ENCODE data around the gene TCF12. TPM values are rescaled to one million over a fixed set of nuclear protein-coding genes. Genes with fewer than 3 reads are reported as not detected.

TCF12 gene
- total RNA-seq, 1 experiment from 2014 or later, result 102 TPM

DNA sequence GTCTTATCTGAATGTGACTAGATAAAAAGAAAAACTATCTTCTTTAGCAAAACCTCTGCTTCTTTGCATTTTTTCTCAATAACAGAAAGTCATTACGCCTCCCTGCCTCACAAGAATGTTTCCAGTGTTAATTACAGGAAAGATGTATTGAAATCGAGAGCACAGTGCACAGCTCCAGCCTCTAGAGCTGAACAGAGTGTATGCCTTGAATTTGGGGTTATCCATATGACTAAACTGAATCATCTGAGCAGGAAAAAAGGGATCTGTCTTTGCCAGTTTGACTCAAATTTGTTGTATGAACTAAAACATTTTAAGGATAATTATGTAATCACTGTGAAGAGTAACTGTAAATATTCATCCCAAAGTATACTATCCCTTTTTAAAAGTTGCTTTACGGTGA, 308.7 kb downstream of the TCF12 start:
- POLR2A ChIA-PET, result no interaction called here
- TF ChIP-seq REST (IDR thresholded peaks at IDR 0.05; ENCODE audit: insufficient read depth in 1 of 2, low read depth in 2 of 2, low read length in 1 of 2) (no peak), CTCF (IDR thresholded peaks at IDR 0.05) (no peak), TCF7L2 (IDR thresholded peaks at IDR 0.05; ENCODE audit: low read depth, low read length) (no peak), POLR2AphosphoS5 (IDR thresholded peaks at IDR 0.05; ENCODE audit: low read depth, low read length) (no peak), SIN3A (IDR thresholded peaks at IDR 0.05; ENCODE audit: borderline replicate concordance, insufficient read depth, low read depth, low read length) (no peak)
- ATAC-seq (no peak), DNase-seq (ENCODE audit: low read depth, low spot score) (no peak)
- no TSS peak for BruUV-seq (replicated peaks)
- intact Hi-C loops (cut with micrococcal nuclease; ENCODE audit: unreplicated experiment), result no loop called here
- Histone ChIP-seq H3K4me1 (ENCODE audit: control insufficient read depth, insufficient read depth, low read length) (no peaks in the 10 kb centered on the region; the same call in 1 of the 2 replicates), H3K4me3 (ENCODE audit: low read depth in 2 of 2, low read length in 2 of 2) (no peak overlapping the region), H3K27me3 (ENCODE audit: control insufficient read depth, insufficient read depth, low read length) (no peaks in the 10 kb centered on the region), H3K9me3 (ENCODE audit: control insufficient read depth, insufficient read depth, low read depth, low read length) (no peaks in the 10 kb centered on the region), H3K27ac (ENCODE audit: low read length) (no peak overlapping the region), H3K36me3 (ENCODE audit: control insufficient read depth, insufficient read depth, low read length) (no peaks in the 10 kb centered on the region; the same call in 1 of the 2 replicates)
- CTCF ChIA-PET, result no interaction called here
- in situ Hi-C loops (cut with HindIII; ENCODE audit: low pct_unique_long_range_greater_than_20kb, low sequenced_read_pairs), result no loop called here

DNA sequence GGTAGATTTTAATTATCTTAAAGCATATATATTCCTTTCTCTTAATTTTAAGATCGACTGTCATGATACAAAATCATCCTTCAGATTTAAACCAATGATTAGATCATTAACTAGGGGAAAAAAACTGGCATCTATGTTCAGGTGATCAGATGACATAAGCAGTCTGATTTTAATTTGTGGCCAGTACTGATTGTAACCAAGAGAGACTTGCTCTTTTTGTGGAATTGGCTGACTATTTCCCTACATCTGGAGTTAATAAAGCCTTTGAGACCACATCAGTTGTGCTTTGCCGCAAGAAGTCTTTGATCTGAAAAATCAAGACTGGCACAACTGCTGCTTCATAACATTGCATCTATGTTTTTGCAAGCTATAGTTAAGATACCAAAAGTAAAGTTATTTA, 309.5 kb downstream of the TCF12 start:
- no peak for ATAC-seq
- BruUV-seq (replicated peaks), result no TSS peak
- Histone ChIP-seq H3K4me1 (ENCODE audit: control insufficient read depth, insufficient read depth, low read length) (no peaks in the 10 kb centered on the region; the same call in 1 of the 2 replicates), H3K36me3 (ENCODE audit: control insufficient read depth, insufficient read depth, low read length) (no peaks in the 10 kb centered on the region; the same call in 1 of the 2 replicates), H3K27me3 (ENCODE audit: control insufficient read depth, insufficient read depth, low read length) (no peaks in the 10 kb centered on the region), H3K4me3 (ENCODE audit: low read depth in 2 of 2, low read length in 2 of 2) (no peak overlapping the region), H3K9me3 (ENCODE audit: control insufficient read depth, insufficient read depth, low read depth, low read length) (no peaks in the 10 kb centered on the region), H3K27ac (ENCODE audit: low read length) (no peak overlapping the region)
- CTCF ChIA-PET, result no interaction called here
- no peak for TF ChIP-seq POLR2AphosphoS5 (IDR thresholded peaks at IDR 0.05; ENCODE audit: low read depth, low read length)
- no peak for TF ChIP-seq REST (IDR thresholded peaks at IDR 0.05; ENCODE audit: insufficient read depth in 1 of 2, low read depth in 2 of 2, low read length in 1 of 2)
- no peak for TF ChIP-seq CTCF (IDR thresholded peaks at IDR 0.05)
- TF ChIP-seq TCF7L2 (IDR thresholded peaks at IDR 0.05; ENCODE audit: low read depth, low read length), result no peak
- TF ChIP-seq SIN3A (IDR thresholded peaks at IDR 0.05; ENCODE audit: borderline replicate concordance, insufficient read depth, low read depth, low read length), result no peak
- intact Hi-C loops (cut with micrococcal nuclease; ENCODE audit: unreplicated experiment), result no loop called here
- POLR2A ChIA-PET, result no interaction called here
- DNase-seq (ENCODE audit: low read depth, low spot score), result no peak
- in situ Hi-C loops (cut with HindIII; ENCODE audit: low pct_unique_long_range_greater_than_20kb, low sequenced_read_pairs), result no loop called here
